Dedifferentiated amniotic fluid mesenchymal stem cell (primary cell): ENCODE measurements around the gene MGAT5.
"Not testable (repeated sequence)": the region's sequence is repeated elsewhere in the genome, so short reads cannot be mapped to it uniquely, and the experiment has no call there.

Source experiments
- DNase-seq: peaks from one replicate; pipeline ENCODE4 v3.0.0-alpha.2; 2016; ENCODE audit errors: extremely low spot score

The MGAT5 gene

GRCh38 chr2:134277223-134277622 is 23.4 kb downstream of the MGAT5 start:
- DNase-seq, result no peak

GRCh38 chr2:134278553-134278952 is 24.7 kb downstream of the MGAT5 start:
- no peak for DNase-seq

GRCh38 chr2:134279417-134279816 is 25.5 kb downstream of the MGAT5 start:
- no peak for DNase-seq

- no peak for DNase-seq
Measured at GRCh38 chr2:134280231-134280630, 26.4 kb downstream of the MGAT5 start.

GRCh38 chr2:134280726-134281125 is 26.9 kb downstream of the MGAT5 start:
- no peak for DNase-seq

GRCh38 chr2:134281815-134282419 is 28.0 kb downstream of the MGAT5 start:
- no peak for DNase-seq

- no peak for DNase-seq
Measured at GRCh38 chr2:134282629-134283400, 28.9 kb downstream of the MGAT5 start.

- no peak for DNase-seq
Measured at GRCh38 chr2:134283661-134284060, 29.8 kb downstream of the MGAT5 start.

GRCh38 chr2:134284119-134284670 is 30.3 kb downstream of the MGAT5 start:
- no peak for DNase-seq

GRCh38 chr2:134287323-134287722 is 33.5 kb downstream of the MGAT5 start:
- no peak for DNase-seq

GRCh38 chr2:134288814-134289213 is 34.9 kb downstream of the MGAT5 start:
- DNase-seq, result no peak

- DNase-seq, result no peak
Measured at GRCh38 chr2:134289225-134289624, 35.4 kb downstream of the MGAT5 start.

- no peak for DNase-seq
Measured at GRCh38 chr2:134290358-134290757, 36.5 kb downstream of the MGAT5 start.

GRCh38 chr2:134292514-134292913 is 38.6 kb downstream of the MGAT5 start:
- no peak for DNase-seq

GRCh38 chr2:134293719-134294537 is 40.1 kb downstream of the MGAT5 start:
- no peak for DNase-seq

- not testable (repeated sequence) for DNase-seq
Measured at GRCh38 chr2:134294598-134294997, 40.7 kb downstream of the MGAT5 start.

GRCh38 chr2:134295441-134295840 is 41.6 kb downstream of the MGAT5 start:
- DNase-seq, result no peak

- no peak for DNase-seq
Measured at GRCh38 chr2:134296301-134296700, 42.4 kb downstream of the MGAT5 start.

- no peak for DNase-seq
Measured at GRCh38 chr2:134299334-134299733, 45.5 kb downstream of the MGAT5 start.

GRCh38 chr2:134300585-134300984 is 46.7 kb downstream of the MGAT5 start:
- no peak for DNase-seq

- peak; percentile 17 for DNase-seq
Measured at GRCh38 chr2:134301099-134301927, 47.4 kb downstream of the MGAT5 start.

- no peak for DNase-seq
Measured at GRCh38 chr2:134301928-134302260, 48.0 kb downstream of the MGAT5 start.
